Esophagus muscularis mucosa (tissue), 3 donors: Measurements from ENCODE around the gene KANK3.

Source experiments
- POLR2A ChIP-seq: fragments of 450-650 bp; IDR thresholded peaks from one replicate; pipeline ENCODE4 v1.6.1; 2017; ENCODE audit warnings: antibody characterized with exemption, moderate library complexity, mild to moderate bottlenecking, low read depth
- TF ChIP-seq, protein P1 (sequence below), 3 experiments: fragments of 200-600 bp in 2 of 3; fragments of 450-650 bp in 1 of 3; sonication (generic) in 2 of 3; IDR thresholded peaks; one replicate each; pipeline ENCODE4 v1.5.1; 2017 to 2019; ENCODE audit warnings: antibody characterized with exemption in 3 of 3, mild to moderate bottlenecking in 2 of 3, moderate library complexity in 1 of 3

GRCh38 chr19:8332976-8333766, 9.9 kb downstream of the KANK3 start:
- no peak for TF ChIP-seq POLR2A
- TF ChIP-seq, protein P1, sequence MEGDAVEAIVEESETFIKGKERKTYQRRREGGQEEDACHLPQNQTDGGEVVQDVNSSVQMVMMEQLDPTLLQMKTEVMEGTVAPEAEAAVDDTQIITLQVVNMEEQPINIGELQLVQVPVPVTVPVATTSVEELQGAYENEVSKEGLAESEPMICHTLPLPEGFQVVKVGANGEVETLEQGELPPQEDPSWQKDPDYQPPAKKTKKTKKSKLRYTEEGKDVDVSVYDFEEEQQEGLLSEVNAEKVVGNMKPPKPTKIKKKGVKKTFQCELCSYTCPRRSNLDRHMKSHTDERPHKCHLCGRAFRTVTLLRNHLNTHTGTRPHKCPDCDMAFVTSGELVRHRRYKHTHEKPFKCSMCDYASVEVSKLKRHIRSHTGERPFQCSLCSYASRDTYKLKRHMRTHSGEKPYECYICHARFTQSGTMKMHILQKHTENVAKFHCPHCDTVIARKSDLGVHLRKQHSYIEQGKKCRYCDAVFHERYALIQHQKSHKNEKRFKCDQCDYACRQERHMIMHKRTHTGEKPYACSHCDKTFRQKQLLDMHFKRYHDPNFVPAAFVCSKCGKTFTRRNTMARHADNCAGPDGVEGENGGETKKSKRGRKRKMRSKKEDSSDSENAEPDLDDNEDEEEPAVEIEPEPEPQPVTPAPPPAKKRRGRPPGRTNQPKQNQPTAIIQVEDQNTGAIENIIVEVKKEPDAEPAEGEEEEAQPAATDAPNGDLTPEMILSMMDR (IDR thresholded peaks at IDR 0.05): no peak
